Spleen (tissue), 11 donors: ENCODE data around the gene PHYKPL. TPM values are rescaled to one million over a fixed set of nuclear protein-coding genes. Genes with fewer than 3 reads are reported as not detected.
"Not testable (repeated sequence)": the region's sequence is repeated elsewhere in the genome, so short reads cannot be mapped to it uniquely, and the experiment has no call there.

Experiments
- DNase-seq: peaks from one replicate; pipeline ENCODE4 v3.0.0-alpha.2; 2020
- H3K27ac ChIP-seq, 8 donors: fragments of 200-600 bp; sonication (generic) in 7 of 8; 1 replicate in 4 of 8; 2 replicates in 4 of 8; pipeline versions ENCODE4 v1.5.0 to v1.8.0; 2016 to 2021; ENCODE audit warnings: inconsistent platforms in 4 of 8, mild to moderate bottlenecking in 4 of 8, moderate library complexity in 1 of 8
- H3K27me3 ChIP-seq, 7 donors: fragments of 200-600 bp; sonication (generic) in 6 of 7; replicated peaks in 1 of 7; 1 replicate in 4 of 7; 2 replicates in 3 of 7; pipeline versions ENCODE4 v1.5.0 to v1.8.0; 2016 to 2021; ENCODE audit warnings: inconsistent platforms in 3 of 7, mild to moderate bottlenecking in 1 of 7
- H3K36me3 ChIP-seq, 6 donors: fragments of 200-600 bp; sonication (generic) in 5 of 6; 1 replicate in 4 of 6; 2 replicates in 2 of 6; pipeline versions ENCODE4 v1.5.0 to v1.8.0; 2016 to 2021; ENCODE audit warnings: inconsistent platforms in 2 of 6
- H3K4me1 ChIP-seq, 6 donors: fragments of 200-600 bp; sonication (generic) in 5 of 6; 1 replicate in 3 of 6; 2 replicates in 3 of 6; pipeline versions ENCODE4 v1.5.0 to v1.8.0; 2016 to 2021; ENCODE audit warnings: inconsistent platforms in 3 of 6
- H3K4me3 ChIP-seq, 8 donors: fragments of 200-600 bp; sonication (generic) in 7 of 8; 1 replicate in 4 of 8; 2 replicates in 4 of 8; pipeline versions ENCODE4 v1.5.0 to v1.8.0; 2016 to 2021; ENCODE audit warnings: inconsistent platforms in 4 of 8, mild to moderate bottlenecking in 4 of 8, moderate library complexity in 2 of 8
- H3K9me3 ChIP-seq, 8 donors: fragments of 200-600 bp; sonication (generic) in 7 of 8; 1 replicate in 4 of 8; 2 replicates in 4 of 8; pipeline versions ENCODE4 v1.5.0 to v1.8.0; 2016 to 2021; ENCODE audit warnings: inconsistent platforms in 4 of 8
- POLR2A ChIP-seq, 3 donors: fragments of 450-650 bp; IDR thresholded peaks; one replicate each; pipeline ENCODE4 v1.5.1; 2017; ENCODE audit warnings: antibody characterized with exemption in 3 of 3, mild to moderate bottlenecking in 1 of 3
- POLR2AphosphoS5 ChIP-seq, 3 donors: sonication (generic); formaldehyde crosslinking; IDR thresholded peaks; one replicate each; pipeline ENCODE4 v1.5.1; 2017; ENCODE audit warnings: antibody characterized with exemption in 3 of 3
- WGBS, 5 donors: extraction: QIAGEN DNeasy Blood & Tissue Kit in 3 of 5; methylation state at CpG; one replicate each; pipeline versions ENCODE4 v1.1.5 to v1.1.7; 2013 to 2018; 5-methylcytosine and 5-hydroxymethylcytosine counted together
- intact Hi-C: fragments of 100-400 bp; cut with DNase I; formaldehyde crosslinking; loops from one replicate; pipeline ENCODE4 v1.15.0; 2023; ENCODE audit warnings: low total_unique reads
- polyA plus RNA-seq, 3 donors: library from polyadenylated mRNA; stranded (reverse); fragments of 200-250 nt; gene quantifications; one replicate each; pipeline ENCODE4 v1.2.1, GENCODE V29; 2013
- total RNA-seq, 7 donors: library from RNA; depleted of rRNA in 3 of 7; stranded (reverse); fragments of >200 nt in 3 of 7; fragmentation: NEBNext Ultra II Directional in 4 of 7; extraction: Animal tissue kit (Norgen Biotek cat#: 25700) in 4 of 7; gene quantifications; one replicate each; pipeline versions ENCODE4 v1.1.0 to v1.2.1, GENCODE V29; 2016 to 2021
- TF ChIP-seq, protein P1 (sequence below), 11 experiments: fragments of 200-600 bp in 7 of 11; fragments of 450-650 bp in 4 of 11; sonication (generic) in 4 of 11; IDR thresholded peaks in 8 of 11; conservative IDR thresholded peaks in 3 of 11; 1 replicate in 7 of 11; 2 replicates in 4 of 11; pipeline versions ENCODE4 v1.4.0 to v1.8.0; 2016 to 2021; ENCODE audit warnings: antibody characterized with exemption in 11 of 11, inconsistent platforms in 4 of 11, mild to moderate bottlenecking in 1 of 11
- donor health status: healthy with polysubstance abuse.
- donor health status: DM: no; HTN: no; CAD: no; lungs with moderate emphysema.
- donor health status: DM: no; HTN: no; CAD: no.
- donor health status: Bipolar disorder and iron deficiency.
- donor health status: healthy.
- donor health status: DM: no; HTN: no; CAD: no.
- donor health status: DM: yes; HTN: yes; CAD: no.

The PHYKPL gene
- total and polyA plus RNA-seq, 10 donors, result 46.9 to 209 (median 105) TPM

GRCh38 chr5:178257650-178258049 lies 25.0 kb upstream of the PHYKPL start:
- H3K27me3 ChIP-seq, result no peaks in the 10 kb centered on the region
- WGBS, 5 donors, result 82 to 90% (median 87%) methylated on average over 4 of the region's 4 CpGs

DNA sequence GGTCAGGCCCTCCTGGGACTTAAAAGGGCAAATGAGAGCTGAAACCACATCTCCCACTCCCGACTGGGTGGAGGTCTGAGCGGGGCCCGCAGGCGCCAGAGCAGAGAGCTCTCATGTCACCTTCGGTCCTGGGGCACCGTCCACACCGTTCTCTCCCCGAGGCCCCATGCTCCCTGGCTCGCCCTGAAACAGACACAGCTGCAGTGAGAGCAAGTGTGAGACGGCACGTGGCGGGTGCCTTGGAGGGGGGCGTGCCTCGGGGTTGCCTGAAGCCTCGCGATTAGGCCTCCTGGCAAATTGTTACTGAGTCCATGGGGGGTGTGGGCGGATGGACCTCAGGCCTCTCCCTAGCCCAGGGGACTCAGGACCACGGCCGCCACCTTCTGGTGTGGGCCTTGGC lies 24.1 kb upstream of the PHYKPL start:
- no peak overlapping the region for H3K27ac ChIP-seq
- no peak for DNase-seq
- TF ChIP-seq, protein P1, sequence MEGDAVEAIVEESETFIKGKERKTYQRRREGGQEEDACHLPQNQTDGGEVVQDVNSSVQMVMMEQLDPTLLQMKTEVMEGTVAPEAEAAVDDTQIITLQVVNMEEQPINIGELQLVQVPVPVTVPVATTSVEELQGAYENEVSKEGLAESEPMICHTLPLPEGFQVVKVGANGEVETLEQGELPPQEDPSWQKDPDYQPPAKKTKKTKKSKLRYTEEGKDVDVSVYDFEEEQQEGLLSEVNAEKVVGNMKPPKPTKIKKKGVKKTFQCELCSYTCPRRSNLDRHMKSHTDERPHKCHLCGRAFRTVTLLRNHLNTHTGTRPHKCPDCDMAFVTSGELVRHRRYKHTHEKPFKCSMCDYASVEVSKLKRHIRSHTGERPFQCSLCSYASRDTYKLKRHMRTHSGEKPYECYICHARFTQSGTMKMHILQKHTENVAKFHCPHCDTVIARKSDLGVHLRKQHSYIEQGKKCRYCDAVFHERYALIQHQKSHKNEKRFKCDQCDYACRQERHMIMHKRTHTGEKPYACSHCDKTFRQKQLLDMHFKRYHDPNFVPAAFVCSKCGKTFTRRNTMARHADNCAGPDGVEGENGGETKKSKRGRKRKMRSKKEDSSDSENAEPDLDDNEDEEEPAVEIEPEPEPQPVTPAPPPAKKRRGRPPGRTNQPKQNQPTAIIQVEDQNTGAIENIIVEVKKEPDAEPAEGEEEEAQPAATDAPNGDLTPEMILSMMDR (IDR thresholded peaks at IDR 0.05 in 8 of 11, conservative IDR thresholded peaks at IDR 0.05 in 3 of 11), result no peak
- TF ChIP-seq POLR2AphosphoS5 (IDR thresholded peaks at IDR 0.05), result no peak
- no peak for TF ChIP-seq POLR2A (IDR thresholded peaks at IDR 0.05)
- H3K27me3 ChIP-seq, result no peaks in the 10 kb centered on the region
- no peaks in the 10 kb centered on the region for H3K36me3 ChIP-seq
- H3K4me3 ChIP-seq, result no peak overlapping the region
- 78 to 91% (median 85%) methylated on average over 3 to 19 of the region's 19 CpGs for WGBS, 5 donors
- peaks cover 0 to 13% (median 7%) of the 10 kb centered on the region in 6 donors for H3K4me1 ChIP-seq
- no peaks in the 10 kb centered on the region for H3K9me3 ChIP-seq
- intact Hi-C loops, result no loop called here

More at GRCh38 chr5:178257650-178258049, 25.0 kb upstream of the PHYKPL start:
- no peak overlapping the region for H3K27ac ChIP-seq
- TF ChIP-seq POLR2A (IDR thresholded peaks at IDR 0.05), result no peak
- TF ChIP-seq, protein P1 (IDR thresholded peaks at IDR 0.05 in 8 of 11, conservative IDR thresholded peaks at IDR 0.05 in 3 of 11), result no peak
- TF ChIP-seq POLR2AphosphoS5 (IDR thresholded peaks at IDR 0.05), result no peak
- no peak overlapping the region for H3K4me3 ChIP-seq
- H3K9me3 ChIP-seq, result no peaks in the 10 kb centered on the region
- peaks cover 0 to 4% (median under 1%) of the 10 kb centered on the region in 6 donors for H3K4me1 ChIP-seq
- DNase-seq, result no peak
- intact Hi-C loops, result no loop called here
- no peaks in the 10 kb centered on the region for H3K36me3 ChIP-seq

GRCh38 chr5:178253632-178254031 lies 21.0 kb upstream of the PHYKPL start:
- H3K9me3 ChIP-seq, H3K27me3 ChIP-seq, H3K27ac ChIP-seq, H3K36me3 ChIP-seq, DNase-seq, intact Hi-C loops, H3K4me3 ChIP-seq: not testable (repeated sequence)
- WGBS, 5 donors, result 88 to 92% (median 91%) methylated on average over 18 of the region's 18 CpGs
- peaks cover 2 to 21% (median 13%) of the 10 kb centered on the region in 6 donors for H3K4me1 ChIP-seq

- TF ChIP-seq POLR2A (IDR thresholded peaks at IDR 0.05), result no peak
- TF ChIP-seq, protein P1 (IDR thresholded peaks at IDR 0.05 in 8 of 11, conservative IDR thresholded peaks at IDR 0.05 in 3 of 11), result no peak
- TF ChIP-seq POLR2AphosphoS5 (IDR thresholded peaks at IDR 0.05), result peak; percentile 20 to 38 (median 30)
- 42 to 78% (median 53%) methylated on average over 6 to 8 of the region's 8 CpGs for WGBS, 5 donors
Observed at GRCh38 chr5:178252258-178252657, 19.7 kb upstream of the PHYKPL start.

GRCh38 chr5:178250263-178250662 lies 17.7 kb upstream of the PHYKPL start:
- 39 to 71% (median 62%) methylated on average over 4 to 6 of the region's 6 CpGs for WGBS, 5 donors
- Histone ChIP-seq H3K27me3 (no peaks in the 10 kb centered on the region), H3K9me3 (no peaks in the 10 kb centered on the region), H3K4me3 (no peak overlapping the region), H3K27ac (no peak overlapping the region), H3K4me1 (peaks cover 2 to 31% (median 15%) of the 10 kb centered on the region in 6 donors), H3K36me3 (no peaks in the 10 kb centered on the region)
- no peak for DNase-seq
- intact Hi-C loops, result no loop called here
- TF ChIP-seq POLR2AphosphoS5 (IDR thresholded peaks at IDR 0.05) (no peak), POLR2A (IDR thresholded peaks at IDR 0.05) (no peak)
- TF ChIP-seq, protein P1 (IDR thresholded peaks at IDR 0.05 in 8 of 11, conservative IDR thresholded peaks at IDR 0.05 in 3 of 11), result no peak

More at GRCh38 chr5:178252258-178252657, 19.7 kb upstream of the PHYKPL start:
- no peak for DNase-seq
- intact Hi-C loops, result no loop called here
- no peaks in the 10 kb centered on the region for H3K9me3 ChIP-seq
- no peak overlapping the region for H3K4me3 ChIP-seq
- peak overlapping the region in 4 of 8 donors; percentile 4 to 49 (median 23) for H3K27ac ChIP-seq
- peaks cover 2 to 31% (median 15%) of the 10 kb centered on the region in 6 donors for H3K4me1 ChIP-seq
- no peaks in the 10 kb centered on the region for H3K36me3 ChIP-seq
- no peaks in the 10 kb centered on the region for H3K27me3 ChIP-seq
